Inferior parietal cortex (tissue), 1 donor: ENCODE data around the gene ARSD.

Experiments
- DNase-seq: peaks from one replicate; pipeline ENCODE4 v3.0.0-alpha.2; 2016; ENCODE audit errors: extremely low spot score

The ARSD gene

DNA sequence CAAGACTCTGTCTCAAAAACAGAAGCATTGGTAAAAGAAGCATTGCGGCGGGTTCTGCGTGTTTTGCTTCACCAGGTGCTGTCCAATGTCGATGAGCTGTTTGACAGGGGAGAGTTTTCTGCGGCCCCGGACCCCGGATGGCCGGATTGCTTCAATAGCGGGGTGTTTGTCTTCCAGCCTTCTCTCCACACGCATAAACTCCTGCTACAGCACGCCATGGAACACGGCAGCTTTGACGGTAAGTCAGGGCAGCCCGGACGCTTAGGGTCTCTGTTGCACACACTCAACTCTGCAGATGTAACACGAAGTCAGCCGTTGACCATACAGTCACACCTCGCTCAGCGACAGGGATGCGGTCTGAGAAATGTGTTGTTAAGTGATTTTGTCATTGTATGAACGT lies 74.2 kb downstream of the ARSD start:
- DNase-seq, result no peak
